DOHH2 (cell line): ENCODE measurements around the gene VWA1.
"Not testable (repeated sequence)": the region's sequence is repeated elsewhere in the genome, so short reads cannot be mapped to it uniquely, and the experiment has no call there.

ENCODE experiments used
- H3F3A ChIP-seq: fragments of 200-600 bp; sonication (generic), shearing (Covaris generic); 2 replicates; pipeline ENCODE4 v1.6.0; 2016; ENCODE audit warnings: antibody characterized with exemption, mild to moderate bottlenecking; ENCODE audit not compliant: control insufficient read depth, insufficient read depth
- H3K27ac ChIP-seq: fragments of 200-600 bp; sonication (generic); 2 replicates; pipeline ENCODE4 v1.5.1; 2014; ENCODE audit warnings: low read depth, mild to moderate bottlenecking, low read length, moderate library complexity
- H3K27me3 ChIP-seq: fragments of 200-600 bp; sonication (generic); 2 replicates; pipeline ENCODE4 v1.6.1; 2014; ENCODE audit warnings: mild to moderate bottlenecking, low read length, mixed read lengths; ENCODE audit not compliant: control insufficient read depth
- H3K36me3 ChIP-seq: fragments of 200-600 bp; sonication (generic); 2 replicates; pipeline ENCODE4 v1.6.1; 2014; ENCODE audit warnings: mild to moderate bottlenecking, low read length, moderate library complexity, mixed read lengths; ENCODE audit not compliant: control insufficient read depth
- H3K4me1 ChIP-seq: fragments of 200-600 bp; sonication (generic); 2 replicates; pipeline ENCODE4 v1.6.1; 2014; ENCODE audit warnings: mild to moderate bottlenecking, low read length, mixed read lengths; ENCODE audit not compliant: control insufficient read depth
- H3K4me2 ChIP-seq: fragments of 200-600 bp; sonication (generic); 2 replicates; pipeline ENCODE4 v1.6.0; 2014; ENCODE audit warnings: mild to moderate bottlenecking, low read length, moderate library complexity
- H3K4me3 ChIP-seq: fragments of 200-600 bp; sonication (generic); 2 replicates; pipeline ENCODE4 v1.5.1; 2014; ENCODE audit warnings: mild to moderate bottlenecking, low read length, mixed read lengths
- H3K79me2 ChIP-seq: fragments of 200-600 bp; sonication (generic); 2 replicates; pipeline ENCODE4 v1.6.1; 2014; ENCODE audit warnings: mild to moderate bottlenecking, low read length, mixed read lengths; ENCODE audit not compliant: control insufficient read depth
- H3K9me2 ChIP-seq: fragments of 200-600 bp; sonication (generic); replicated peaks from 2 replicates; pipeline ENCODE4 v1.6.1; 2014; ENCODE audit warnings: mild to moderate bottlenecking, low read length, mixed read lengths; ENCODE audit not compliant: control insufficient read depth
- H3K9me3 ChIP-seq: fragments of 200-600 bp; sonication (generic); 2 replicates; pipeline ENCODE4 v1.6.1; 2014; ENCODE audit warnings: antibody characterized with exemption, low read length, mixed read lengths; ENCODE audit not compliant: control insufficient read depth, insufficient read depth
- H4K20me1 ChIP-seq: fragments of 200-600 bp; sonication (generic); 2 replicates; pipeline ENCODE4 v1.6.0; 2014; ENCODE audit warnings: low read depth, mild to moderate bottlenecking, antibody characterized with exemption, low read length, moderate library complexity; ENCODE audit not compliant: control insufficient read depth, insufficient read depth
- EZH2phosphoT487 ChIP-seq: fragments of 200-600 bp; sonication (generic); IDR thresholded peaks from 2 replicates; pipeline ENCODE4 v1.6.1; 2017; ENCODE audit warnings: borderline replicate concordance, mild to moderate bottlenecking, antibody characterized with exemption, low read length, moderate library complexity, mixed read lengths
- TF ChIP-seq, protein P1 (sequence below): fragments of 200-600 bp; sonication (generic); IDR thresholded peaks from one replicate; pipeline ENCODE4 v1.5.1; 2014; ENCODE audit warnings: antibody characterized with exemption, mild to moderate bottlenecking, low read depth, low read length; ENCODE audit not compliant: poor library complexity, severe bottlenecking

Gene VWA1

DNA sequence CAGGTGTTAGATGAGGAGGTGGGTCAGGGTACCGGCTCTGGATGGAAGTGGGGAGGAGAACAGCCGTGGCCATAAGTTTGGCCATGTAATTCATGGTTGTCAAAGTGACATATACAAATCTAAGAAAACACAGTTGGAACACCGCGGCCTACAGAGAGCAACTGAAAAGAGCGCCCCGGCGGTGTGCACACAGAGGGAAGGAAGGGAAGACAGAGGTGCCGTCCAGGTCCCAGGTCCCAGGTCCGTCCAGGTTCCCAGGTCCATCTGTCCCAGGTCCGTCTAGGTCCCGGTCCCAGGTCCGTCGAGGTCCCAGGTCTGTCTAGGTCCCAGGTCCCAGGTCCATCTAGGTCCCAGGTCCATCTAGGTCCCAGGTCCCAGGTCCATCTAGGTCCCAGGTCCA lies 23.9 kb upstream of the VWA1 start:
- Histone ChIP-seq H3F3A (peaks cover 3% of the 10 kb centered on the region), H3K4me2 (no peak overlapping the region), H3K4me3 (no peak overlapping the region), H3K79me2 (peaks cover 31% of the 10 kb centered on the region), H3K9me2 (no peaks in the 10 kb centered on the region), H3K4me1 (peaks cover 8% of the 10 kb centered on the region), H3K27ac (no peak overlapping the region), H3K27me3 (no peaks in the 10 kb centered on the region), H3K9me3 (no peaks in the 10 kb centered on the region), H3K36me3 (peaks cover 26% of the 10 kb centered on the region), H4K20me1 (peaks cover 5% of the 10 kb centered on the region; the same call in 1 of the 2 replicates)
- no peak for TF ChIP-seq EZH2phosphoT487
- TF ChIP-seq, protein P1, sequence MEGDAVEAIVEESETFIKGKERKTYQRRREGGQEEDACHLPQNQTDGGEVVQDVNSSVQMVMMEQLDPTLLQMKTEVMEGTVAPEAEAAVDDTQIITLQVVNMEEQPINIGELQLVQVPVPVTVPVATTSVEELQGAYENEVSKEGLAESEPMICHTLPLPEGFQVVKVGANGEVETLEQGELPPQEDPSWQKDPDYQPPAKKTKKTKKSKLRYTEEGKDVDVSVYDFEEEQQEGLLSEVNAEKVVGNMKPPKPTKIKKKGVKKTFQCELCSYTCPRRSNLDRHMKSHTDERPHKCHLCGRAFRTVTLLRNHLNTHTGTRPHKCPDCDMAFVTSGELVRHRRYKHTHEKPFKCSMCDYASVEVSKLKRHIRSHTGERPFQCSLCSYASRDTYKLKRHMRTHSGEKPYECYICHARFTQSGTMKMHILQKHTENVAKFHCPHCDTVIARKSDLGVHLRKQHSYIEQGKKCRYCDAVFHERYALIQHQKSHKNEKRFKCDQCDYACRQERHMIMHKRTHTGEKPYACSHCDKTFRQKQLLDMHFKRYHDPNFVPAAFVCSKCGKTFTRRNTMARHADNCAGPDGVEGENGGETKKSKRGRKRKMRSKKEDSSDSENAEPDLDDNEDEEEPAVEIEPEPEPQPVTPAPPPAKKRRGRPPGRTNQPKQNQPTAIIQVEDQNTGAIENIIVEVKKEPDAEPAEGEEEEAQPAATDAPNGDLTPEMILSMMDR = no peak

DNA sequence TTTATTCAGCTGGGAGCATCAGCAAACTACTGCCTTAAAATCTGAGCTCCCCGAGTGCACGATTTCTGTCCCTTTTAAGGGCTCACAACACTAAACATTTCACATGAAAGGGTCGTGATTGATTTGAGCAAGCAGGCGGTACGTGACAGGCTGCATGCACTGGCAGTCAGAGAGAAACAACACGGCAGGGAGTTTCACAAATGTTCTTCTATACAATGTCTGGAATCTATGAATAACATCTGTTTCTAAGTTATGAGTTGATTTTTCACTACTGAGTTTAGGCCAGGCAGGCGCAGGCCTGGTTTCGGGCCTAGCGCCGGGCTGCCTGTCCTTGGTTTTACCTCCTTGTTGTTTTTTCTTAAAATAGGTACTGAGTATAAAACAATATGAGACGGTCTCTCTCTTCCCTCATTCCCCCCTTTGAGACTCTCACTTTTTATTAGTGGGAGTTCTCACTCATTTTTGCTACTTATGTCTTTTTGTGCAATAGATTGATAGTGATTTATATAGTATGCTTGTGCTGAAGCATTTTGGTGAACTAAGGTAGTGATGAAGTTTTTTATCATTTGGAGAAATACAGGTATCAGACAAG lies 23.1 kb upstream of the VWA1 start:
- H3K79me2 ChIP-seq = peaks cover 24% of the 10 kb centered on the region
- not testable (repeated sequence) for H3K27ac ChIP-seq, H3K4me3 ChIP-seq, H4K20me1 ChIP-seq, H3K9me2 ChIP-seq, H3K9me3 ChIP-seq, H3K4me2 ChIP-seq, H3K4me1 ChIP-seq, H3K27me3 ChIP-seq, H3F3A ChIP-seq
- H3K36me3 ChIP-seq = peaks cover 22% of the 10 kb centered on the region

DNA sequence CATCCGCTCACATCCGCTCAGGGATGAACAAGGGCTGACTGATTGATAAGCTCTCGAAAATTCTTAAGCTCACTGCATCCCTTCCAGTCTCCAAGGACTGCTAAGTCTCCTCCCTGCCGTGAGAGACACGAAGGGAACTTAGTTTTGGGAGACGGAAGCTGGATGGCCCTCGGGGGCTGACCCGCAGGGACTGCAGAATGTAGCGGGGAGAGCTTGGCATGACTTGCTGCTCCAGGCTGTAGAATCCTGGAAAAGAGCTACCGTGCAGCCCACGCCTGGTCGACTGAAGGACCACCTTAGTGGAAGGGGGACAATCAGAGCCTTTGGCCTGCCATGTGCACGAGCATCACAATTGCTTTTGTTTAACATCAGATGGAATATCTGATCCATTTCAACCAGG lies 19.7 kb upstream of the VWA1 start:
- TF ChIP-seq EZH2phosphoT487 = no peak
- TF ChIP-seq, protein P1 = no peak
- no peaks in the 10 kb centered on the region for H3K9me3 ChIP-seq
- H3K4me2 ChIP-seq = no peak overlapping the region
- no peaks in the 10 kb centered on the region for H4K20me1 ChIP-seq
- H3K27me3 ChIP-seq = no peaks in the 10 kb centered on the region
- H3K79me2 ChIP-seq = no peaks in the 10 kb centered on the region
- H3K36me3 ChIP-seq = no peaks in the 10 kb centered on the region
- no peak overlapping the region for H3K27ac ChIP-seq
- H3F3A ChIP-seq = no peaks in the 10 kb centered on the region
- H3K4me3 ChIP-seq = no peak overlapping the region
- H3K4me1 ChIP-seq = no peaks in the 10 kb centered on the region
- H3K9me2 ChIP-seq = no peaks in the 10 kb centered on the region

DNA sequence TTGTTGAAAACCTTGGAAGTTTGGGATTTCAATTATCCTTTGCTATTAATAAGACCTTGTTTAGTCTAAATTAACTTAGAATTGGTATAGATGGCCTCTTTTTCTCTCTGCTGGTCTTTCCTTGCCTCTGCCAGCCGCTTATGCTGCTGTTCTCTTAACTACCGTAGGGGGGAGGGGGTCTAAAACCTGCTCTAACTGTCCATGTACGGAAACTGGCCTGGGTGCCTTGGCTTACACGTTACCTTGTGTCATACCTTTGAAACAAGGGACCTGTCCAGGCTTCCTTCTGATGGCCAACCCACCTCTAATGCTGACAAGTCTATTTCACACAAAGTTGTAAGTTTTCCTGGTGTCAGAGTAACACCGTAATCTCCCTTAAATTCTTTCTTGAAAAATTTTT lies 18.1 kb upstream of the VWA1 start:
- H3K27me3 ChIP-seq, H4K20me1 ChIP-seq, H3K27ac ChIP-seq, H3K4me2 ChIP-seq, H3K79me2 ChIP-seq, H3K9me2 ChIP-seq, H3K4me3 ChIP-seq, H3K9me3 ChIP-seq, H3K4me1 ChIP-seq, H3K36me3 ChIP-seq, H3F3A ChIP-seq: not testable (repeated sequence)

DNA sequence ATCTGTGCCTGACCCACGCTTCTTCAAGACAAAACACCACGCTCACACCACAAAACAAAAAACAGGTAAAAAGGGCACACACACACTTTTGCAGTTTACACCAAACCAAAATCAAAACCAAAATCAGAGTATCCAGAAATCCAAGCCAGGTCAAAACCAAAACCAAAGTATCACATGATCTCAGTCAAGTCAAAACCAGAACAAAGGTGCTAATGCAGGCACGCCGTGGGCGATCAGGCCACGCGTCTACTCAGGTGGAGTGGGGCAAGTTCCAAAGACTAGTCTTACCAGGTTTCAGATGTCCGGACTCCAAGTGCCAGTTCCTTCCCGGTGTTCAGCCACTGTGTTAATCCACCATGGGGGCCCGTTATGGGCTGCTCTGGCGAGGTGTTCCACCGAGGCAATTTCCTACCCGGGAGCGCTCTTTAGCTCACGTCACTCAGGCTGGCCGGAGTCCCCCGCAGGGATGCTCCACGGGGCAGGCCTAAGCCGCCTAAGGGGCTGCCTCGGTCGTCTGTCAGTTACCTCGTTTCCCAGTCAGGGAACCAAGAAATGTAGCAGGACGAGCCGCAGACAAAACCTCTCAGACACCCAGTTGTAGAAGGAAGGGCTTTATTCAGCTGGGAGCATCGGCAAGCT lies 17.5 kb upstream of the VWA1 start:
- not testable (repeated sequence) for H3K27ac ChIP-seq, H3K4me2 ChIP-seq, H3K27me3 ChIP-seq, H3K36me3 ChIP-seq, H3K9me3 ChIP-seq, H3F3A ChIP-seq, H3K4me1 ChIP-seq, H3K4me3 ChIP-seq, H4K20me1 ChIP-seq, H3K9me2 ChIP-seq, H3K79me2 ChIP-seq
